Right lobe of liver (tissue), 4 donors: ENCODE measurements around the gene TPST1.

Source experiments
- POLR2A ChIP-seq: fragments of 450-650 bp; IDR thresholded peaks from one replicate; pipeline ENCODE4 v1.6.1; 2017; ENCODE audit warnings: antibody characterized with exemption, mild to moderate bottlenecking
- TF ChIP-seq, protein P1 (sequence below), 4 donors: fragments of 200-600 bp in 3 of 4; fragments of 450-650 bp in 1 of 4; IDR thresholded peaks; one replicate each; pipeline versions ENCODE4 v1.5.1 to v1.8.0; 2016 to 2022; ENCODE audit warnings: antibody characterized with exemption in 4 of 4, mild to moderate bottlenecking in 2 of 4
- donor health status: DM: no; HTN: no; CAD: no.
- donor health status: DM: no; HTN: no; CAD: no.
- donor health status: DM: no; HTN: yes; CAD: no.

DNA sequence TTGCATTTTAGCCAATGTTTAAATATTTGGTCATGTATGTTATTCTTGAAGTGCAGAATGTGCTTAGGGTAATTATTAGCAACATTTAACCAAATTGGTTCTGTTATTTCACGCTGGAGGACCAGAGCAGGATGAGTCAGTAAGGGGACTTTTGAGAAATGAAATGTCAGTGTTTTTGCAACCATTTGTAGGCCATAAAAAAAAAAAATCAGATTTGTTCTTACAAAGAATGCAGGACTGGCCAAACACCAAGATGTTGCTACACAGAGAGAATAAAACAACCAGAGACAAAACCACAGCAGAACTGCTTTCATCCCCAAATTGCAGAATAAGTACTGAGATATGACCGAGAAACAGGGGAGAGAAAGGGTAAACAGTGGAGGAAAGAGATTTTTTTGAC, 62.1 kb downstream of the TPST1 start:
- TF ChIP-seq, protein P1, sequence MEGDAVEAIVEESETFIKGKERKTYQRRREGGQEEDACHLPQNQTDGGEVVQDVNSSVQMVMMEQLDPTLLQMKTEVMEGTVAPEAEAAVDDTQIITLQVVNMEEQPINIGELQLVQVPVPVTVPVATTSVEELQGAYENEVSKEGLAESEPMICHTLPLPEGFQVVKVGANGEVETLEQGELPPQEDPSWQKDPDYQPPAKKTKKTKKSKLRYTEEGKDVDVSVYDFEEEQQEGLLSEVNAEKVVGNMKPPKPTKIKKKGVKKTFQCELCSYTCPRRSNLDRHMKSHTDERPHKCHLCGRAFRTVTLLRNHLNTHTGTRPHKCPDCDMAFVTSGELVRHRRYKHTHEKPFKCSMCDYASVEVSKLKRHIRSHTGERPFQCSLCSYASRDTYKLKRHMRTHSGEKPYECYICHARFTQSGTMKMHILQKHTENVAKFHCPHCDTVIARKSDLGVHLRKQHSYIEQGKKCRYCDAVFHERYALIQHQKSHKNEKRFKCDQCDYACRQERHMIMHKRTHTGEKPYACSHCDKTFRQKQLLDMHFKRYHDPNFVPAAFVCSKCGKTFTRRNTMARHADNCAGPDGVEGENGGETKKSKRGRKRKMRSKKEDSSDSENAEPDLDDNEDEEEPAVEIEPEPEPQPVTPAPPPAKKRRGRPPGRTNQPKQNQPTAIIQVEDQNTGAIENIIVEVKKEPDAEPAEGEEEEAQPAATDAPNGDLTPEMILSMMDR (IDR thresholded peaks at IDR 0.05): no peak
- TF ChIP-seq POLR2A: no peak
